Endothelial cell of umbilical vein (primary cell): ENCODE results near the gene GET4. TPM values are rescaled to one million over a fixed set of nuclear protein-coding genes. Genes with fewer than 3 reads are reported as not detected.

ENCODE experiments used
- BruUV-seq: library from RNA; stranded (reverse); fragments of 400-500 nt; replicated peaks from 2 replicates; lab custom pipeline; 2021; lab: Mats Ljungman, UMichigan
- CTCF ChIA-PET: fragments of 300-600, 350-600 bp; sonication (Branson Sonifier 250); formaldehyde crosslinking; loops from one replicate; lab custom pipeline; 2021; ENCODE audit warnings: antibody characterized with exemption, inconsistent platforms; lab: Charles Lee
- POLR2A ChIA-PET: fragments of 300-600, 350-600 bp; sonication (Branson Sonifier 250); formaldehyde crosslinking; loops from one replicate; lab custom pipeline; 2021; ENCODE audit warnings: antibody characterized with exemption, inconsistent platforms; lab: Charles Lee
- DNase-seq: peaks from one replicate; pipeline ENCODE4 v3.0.0-alpha.2; 2011; ENCODE audit warnings: low read depth, low spot score
- FAIRE-seq: peaks from 2 replicates; lab custom pipeline; 2011; peaks lifted over from hg19 to GRCh38; lab: Jason Lieb, UNC
- H2AFZ ChIP-seq: 2 replicates; pipeline ENCODE4 v1.6.0; 2012; ENCODE audit warnings: low read depth, low read length, control low read depth, inconsistent platforms
- H3K27ac ChIP-seq: 2 replicates; pipeline ENCODE4 v1.5.1; 2011; ENCODE audit warnings: low read depth, mild to moderate bottlenecking, control low read depth, low read length, moderate library complexity; ENCODE audit not compliant: insufficient read depth
- H3K27me3 ChIP-seq, 2 experiments: 2 replicates each; pipeline versions ENCODE4 v1.6.0 to v1.6.1; 2011; ENCODE audit warnings: low read length in 2 of 2, mixed read lengths in 1 of 2; ENCODE audit not compliant: control insufficient read depth in 2 of 2, insufficient read depth in 2 of 2
- H3K36me3 ChIP-seq, 2 experiments: 2 replicates in 1 of 2; 3 replicates in 1 of 2; pipeline ENCODE4 v1.5.1; 2011; ENCODE audit warnings: low read length in 2 of 2, mild to moderate bottlenecking in 1 of 2, moderate library complexity in 1 of 2; ENCODE audit not compliant: control insufficient read depth in 2 of 2, insufficient read depth in 2 of 2; ENCODE audit errors: extremely low read depth in 1 of 2
- H3K4me1 ChIP-seq: 3 replicates; pipeline ENCODE4 v1.5.1; 2011; ENCODE audit warnings: mild to moderate bottlenecking, low read length; ENCODE audit not compliant: control insufficient read depth, insufficient read depth; ENCODE audit errors: extremely low read depth
- H3K4me2 ChIP-seq: 2 replicates; pipeline ENCODE4 v1.6.1; 2011; ENCODE audit warnings: low read length, control low read depth, mixed read lengths; ENCODE audit not compliant: insufficient read depth
- H3K4me3 ChIP-seq, 3 experiments: fragments of 200-600 bp in 1 of 3; sonication (generic), shearing (Covaris generic) in 1 of 3; replicated peaks in 1 of 3; 2 replicates each; pipeline ENCODE4 v1.5.1; 2011 to 2016; ENCODE audit warnings: control low read depth in 3 of 3, low read length in 3 of 3, mild to moderate bottlenecking in 2 of 3, inconsistent platforms in 1 of 3, low read depth in 1 of 3, moderate library complexity in 1 of 3; ENCODE audit not compliant: insufficient read depth in 1 of 3
- H3K79me2 ChIP-seq: 2 replicates; pipeline ENCODE4 v1.6.0; 2012; ENCODE audit warnings: low read length, inconsistent platforms; ENCODE audit not compliant: control insufficient read depth, insufficient read depth
- H3K9ac ChIP-seq: replicated peaks from 2 replicates; pipeline ENCODE3; 2011; ENCODE audit warnings: low read length, control low read depth; ENCODE audit not compliant: insufficient read depth; ENCODE audit errors: extremely low read depth
- H3K9me1 ChIP-seq: replicated peaks from 3 replicates; pipeline ENCODE4 v1.6.0; 2011; ENCODE audit warnings: mild to moderate bottlenecking, low read length; ENCODE audit not compliant: control insufficient read depth, insufficient read depth; ENCODE audit errors: extremely low read depth
- H3K9me3 ChIP-seq: replicated peaks from 2 replicates; pipeline ENCODE4 v1.5.1; 2012; ENCODE audit warnings: low read length, inconsistent platforms; ENCODE audit not compliant: control insufficient read depth, insufficient read depth
- H4K20me1 ChIP-seq: replicated peaks from 2 replicates; pipeline ENCODE3; 2011; ENCODE audit warnings: mild to moderate bottlenecking, low read length; ENCODE audit not compliant: control insufficient read depth, insufficient read depth; ENCODE audit errors: extremely low read depth
- CTCF ChIP-seq, 2 donors: IDR thresholded peaks; 1 replicate in 1 of 2; 2 replicates in 1 of 2; pipeline ENCODE4 v1.5.1; 2011; ENCODE audit warnings: low read length in 2 of 2, mild to moderate bottlenecking in 2 of 2, moderate library complexity in 2 of 2, control low read depth in 1 of 2, inconsistent platforms in 1 of 2, low read depth in 1 of 2; ENCODE audit not compliant: insufficient read depth in 1 of 2; ENCODE audit errors: extremely low read depth in 1 of 2
- EZH2 ChIP-seq: IDR thresholded peaks from 2 replicates; pipeline ENCODE4 v1.6.1; 2012; ENCODE audit warnings: borderline replicate concordance, low read depth, mild to moderate bottlenecking, moderate library complexity, low read length, inconsistent platforms; ENCODE audit not compliant: severe bottlenecking
- FOS ChIP-seq: IDR thresholded peaks from 2 replicates; pipeline ENCODE4 v1.6.1; 2011; ENCODE audit warnings: mild to moderate bottlenecking, low read length, moderate library complexity, borderline replicate concordance; ENCODE audit not compliant: insufficient read depth
- GATA2 ChIP-seq: IDR thresholded peaks from 2 replicates; pipeline ENCODE4 v1.7.0; 2011; ENCODE audit warnings: low read depth, mild to moderate bottlenecking, moderate library complexity, mixed read lengths, low read length; ENCODE audit not compliant: insufficient read length, insufficient read depth
- JUN ChIP-seq: IDR thresholded peaks from 2 replicates; pipeline ENCODE4 v1.6.1; 2011; ENCODE audit warnings: borderline replicate concordance, low read depth; ENCODE audit not compliant: insufficient read length, insufficient read depth
- MAX ChIP-seq: IDR thresholded peaks from 2 replicates; pipeline ENCODE4 v1.6.1; 2011; ENCODE audit not compliant: insufficient read depth, insufficient read length
- MYC ChIP-seq: IDR thresholded peaks from one replicate; pipeline ENCODE4 v1.6.1; 2011; ENCODE audit warnings: mild to moderate bottlenecking, low read depth, low read length
- POLR2A ChIP-seq: IDR thresholded peaks from 2 replicates; pipeline ENCODE4 v1.6.1; 2012; ENCODE audit warnings: low read depth, mild to moderate bottlenecking, control low read depth, low read length
- POLR2AphosphoS5 ChIP-seq: IDR thresholded peaks from 2 replicates; pipeline ENCODE4 v1.6.1; 2012; ENCODE audit warnings: low read depth, mild to moderate bottlenecking, control low read depth, low read length, moderate library complexity; ENCODE audit not compliant: insufficient read depth
- dilution Hi-C: fragments of 300-500 bp; cut with MboI; formaldehyde crosslinking; loops from one replicate; pipeline ENCODE4 v1.15.0; 2019; ENCODE audit warnings: low sequenced_read_pairs; ENCODE audit not compliant: extremely low pct_ligation_motif_present
- intact Hi-C: fragments of 100-400 bp; cut with micrococcal nuclease; formaldehyde crosslinking; loops from one replicate; pipeline ENCODE4 v1.10.0; 2022
- polyA plus RNA-seq, 4 experiments: library from polyadenylated mRNA; depleted of rRNA in 3 of 4; stranded (reverse) in 3 of 4; unstranded in 1 of 4; fragments of >200 nt; gene quantifications; 2 replicates each; pipeline versions ENCODE4 v1.2.1 to v1.2.3, GENCODE V29; 2011 to 2012; ENCODE audit warnings: missing spikeins in 1 of 4
- total RNA-seq: library from RNA; stranded (reverse); gene quantifications from 2 replicates; pipeline ENCODE4 v1.2.3, GENCODE V29; 2021

GET4 gene
- total and polyA plus RNA-seq, 2 donors (not counting 3 experiments of a cell fraction or from before 2014, with no cell fraction given) = 48.4 to 58.1 TPM

GRCh38 chr7:918441-919113 is 42.2 kb downstream of the GET4 start:
- Histone ChIP-seq H3K36me3 (no peaks in the 10 kb centered on the region), H3K79me2 (no peaks in the 10 kb centered on the region), H4K20me1 (no peaks in the 10 kb centered on the region), H3K27ac (no peak overlapping the region), H3K9me3 (no peaks in the 10 kb centered on the region), H3K9ac (no peak overlapping the region), H2AFZ (no peak overlapping the region), H3K4me2 (no peak overlapping the region), H3K27me3 (no peaks in the 10 kb centered on the region), H3K4me3 (no peak overlapping the region), H3K4me1 (peaks cover 11% of the 10 kb centered on the region), H3K9me1 (no peaks in the 10 kb centered on the region)
- no TSS peak for BruUV-seq
- intact Hi-C loops (no loop called here), dilution Hi-C loops (no loop called here)
- TF ChIP-seq MYC = no peak
- no peak for TF ChIP-seq POLR2A
- ChIA-PET CTCF (no interaction called here), POLR2A (no interaction called here)
- DNase-seq (no peak), FAIRE-seq (no peak)

DNA sequence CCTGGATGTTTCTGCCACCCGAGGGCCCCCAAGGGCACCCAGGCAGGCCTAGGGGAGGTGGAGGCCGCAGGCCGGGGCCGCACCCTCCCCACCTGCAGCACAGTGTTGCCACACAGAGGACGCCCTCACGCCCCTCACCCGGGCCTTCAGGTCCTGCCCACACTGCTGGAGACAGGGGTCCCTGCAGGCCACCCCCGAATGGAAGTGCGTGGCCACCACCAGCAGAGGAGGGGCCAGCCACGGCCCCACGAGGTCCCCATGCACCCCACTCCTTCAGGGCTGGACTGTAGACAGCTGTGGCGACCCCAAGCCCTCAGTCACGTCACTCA is 42.7 kb downstream of the GET4 start:
- no peak overlapping the region for H3K4me2 ChIP-seq
- no peak overlapping the region for H3K27ac ChIP-seq
- H3K27me3 ChIP-seq = no peaks in the 10 kb centered on the region
- dilution Hi-C loops (no loop called here), intact Hi-C loops (no loop called here)
- DNase-seq (no peak), FAIRE-seq (no peak)
- H3K36me3 ChIP-seq = no peaks in the 10 kb centered on the region
- POLR2A ChIA-PET = no interaction called here
- no peak overlapping the region for H3K9ac ChIP-seq
- H4K20me1 ChIP-seq = no peaks in the 10 kb centered on the region
- TF ChIP-seq MAX (no peak), EZH2 (no peak), GATA2 (no peak), POLR2AphosphoS5 (no peak), MYC (no peak), CTCF (IDR thresholded peaks at IDR 0.05; ENCODE audit: extremely low read depth in 1 of 2, insufficient read depth in 1 of 2, low read depth in 1 of 2, low read length in 2 of 2) (no peak), POLR2A (no peak), JUN (no peak), FOS (no peak)
- H3K9me3 ChIP-seq = no peaks in the 10 kb centered on the region
- no peaks in the 10 kb centered on the region for H3K9me1 ChIP-seq
- no peak overlapping the region for H2AFZ ChIP-seq
- no TSS peak for BruUV-seq
- H3K4me3 ChIP-seq = no peak overlapping the region
- H3K79me2 ChIP-seq = no peaks in the 10 kb centered on the region
- peaks cover 11% of the 10 kb centered on the region for H3K4me1 ChIP-seq
- CTCF ChIA-PET = no interaction called here
